ENCODE results near the gene LRRC19.

GRCh38 chr9:26946753-26947727 is 58.4 kb downstream of the LRRC19 start, which contains the start of gene PLAA:
- TF ChIP-seq, protein P1, sequence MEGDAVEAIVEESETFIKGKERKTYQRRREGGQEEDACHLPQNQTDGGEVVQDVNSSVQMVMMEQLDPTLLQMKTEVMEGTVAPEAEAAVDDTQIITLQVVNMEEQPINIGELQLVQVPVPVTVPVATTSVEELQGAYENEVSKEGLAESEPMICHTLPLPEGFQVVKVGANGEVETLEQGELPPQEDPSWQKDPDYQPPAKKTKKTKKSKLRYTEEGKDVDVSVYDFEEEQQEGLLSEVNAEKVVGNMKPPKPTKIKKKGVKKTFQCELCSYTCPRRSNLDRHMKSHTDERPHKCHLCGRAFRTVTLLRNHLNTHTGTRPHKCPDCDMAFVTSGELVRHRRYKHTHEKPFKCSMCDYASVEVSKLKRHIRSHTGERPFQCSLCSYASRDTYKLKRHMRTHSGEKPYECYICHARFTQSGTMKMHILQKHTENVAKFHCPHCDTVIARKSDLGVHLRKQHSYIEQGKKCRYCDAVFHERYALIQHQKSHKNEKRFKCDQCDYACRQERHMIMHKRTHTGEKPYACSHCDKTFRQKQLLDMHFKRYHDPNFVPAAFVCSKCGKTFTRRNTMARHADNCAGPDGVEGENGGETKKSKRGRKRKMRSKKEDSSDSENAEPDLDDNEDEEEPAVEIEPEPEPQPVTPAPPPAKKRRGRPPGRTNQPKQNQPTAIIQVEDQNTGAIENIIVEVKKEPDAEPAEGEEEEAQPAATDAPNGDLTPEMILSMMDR (conservative IDR thresholded peaks at IDR 0.05; ENCODE audit: low read depth, low read length) = no peak
- TF ChIP-seq EZH2 (IDR thresholded peaks at IDR 0.05; ENCODE audit: borderline replicate concordance, low read depth, low read length, poor library complexity, severe bottlenecking) = no peak
